Spleen (tissue), 7 donors: Measurements from ENCODE around the gene NPIPA1.
"Not testable (repeated sequence)": the region's sequence is repeated elsewhere in the genome, so short reads cannot be mapped to it uniquely, and the experiment has no call there.

ENCODE experiments used
- CTCF ChIP-seq, 11 experiments: fragments of 200-600 bp in 7 of 11; fragments of 450-650 bp in 4 of 11; sonication (generic) in 4 of 11; IDR thresholded peaks in 8 of 11; conservative IDR thresholded peaks in 3 of 11; 1 replicate in 7 of 11; 2 replicates in 4 of 11; pipeline versions ENCODE4 v1.4.0 to v1.8.0; 2016 to 2021; ENCODE audit warnings: antibody characterized with exemption in 11 of 11, inconsistent platforms in 4 of 11, mild to moderate bottlenecking in 1 of 11
- POLR2A ChIP-seq, 3 donors: fragments of 450-650 bp; IDR thresholded peaks; one replicate each; pipeline ENCODE4 v1.5.1; 2017; ENCODE audit warnings: antibody characterized with exemption in 3 of 3, mild to moderate bottlenecking in 1 of 3
- POLR2AphosphoS5 ChIP-seq, 3 donors: sonication (generic); formaldehyde crosslinking; IDR thresholded peaks; one replicate each; pipeline ENCODE4 v1.5.1; 2017; ENCODE audit warnings: antibody characterized with exemption in 3 of 3
- donor health status: DM: no; HTN: no; CAD: no; lungs with moderate emphysema.
- donor health status: DM: no; HTN: no; CAD: no.
- donor health status: DM: no; HTN: no; CAD: no.

- not testable (repeated sequence) for TF ChIP-seq POLR2AphosphoS5 (IDR thresholded peaks at IDR 0.05); CTCF (IDR thresholded peaks at IDR 0.05 in 8 of 11, conservative IDR thresholded peaks at IDR 0.05 in 3 of 11); POLR2A (IDR thresholded peaks at IDR 0.05)
Measured at GRCh38 chr16:14974331-14974655, 37.0 kb downstream of the NPIPA1 start.
